Germinal center (tissue), 1 donor: ENCODE results near the gene SPHKAP.
"Not testable (repeated sequence)": the region's sequence is repeated elsewhere in the genome, so short reads cannot be mapped to it uniquely, and the experiment has no call there.

Experiments used
- DNase-seq: peaks from one replicate; pipeline ENCODE4 v3.0.0; 2012; ENCODE audit warnings: mixed read lengths, low spot score

SPHKAP gene

DNA sequence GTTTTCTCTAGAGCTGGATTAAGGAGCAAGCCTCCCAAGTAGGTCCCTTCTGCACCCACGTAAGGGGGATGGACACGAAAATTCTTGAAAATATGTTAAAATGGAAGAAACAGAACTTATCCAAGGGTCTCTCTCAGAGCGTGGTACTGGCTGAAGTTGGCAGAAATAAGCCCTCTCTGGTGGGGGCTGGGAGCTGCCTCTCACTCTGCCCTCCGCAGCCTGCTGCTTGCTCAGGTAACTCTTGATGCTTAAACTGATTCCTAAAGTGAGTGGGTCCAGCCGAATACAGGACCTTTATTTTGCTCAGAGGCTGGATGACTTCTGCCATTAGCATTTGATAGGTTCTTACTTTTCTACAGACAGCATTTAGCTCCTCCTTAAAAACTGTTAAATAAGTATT is 78.1 kb downstream of the SPHKAP start:
- no peak for DNase-seq

GRCh38 chr2:228102949-228103348 is 78.5 kb downstream of the SPHKAP start:
- no peak for DNase-seq

DNA sequence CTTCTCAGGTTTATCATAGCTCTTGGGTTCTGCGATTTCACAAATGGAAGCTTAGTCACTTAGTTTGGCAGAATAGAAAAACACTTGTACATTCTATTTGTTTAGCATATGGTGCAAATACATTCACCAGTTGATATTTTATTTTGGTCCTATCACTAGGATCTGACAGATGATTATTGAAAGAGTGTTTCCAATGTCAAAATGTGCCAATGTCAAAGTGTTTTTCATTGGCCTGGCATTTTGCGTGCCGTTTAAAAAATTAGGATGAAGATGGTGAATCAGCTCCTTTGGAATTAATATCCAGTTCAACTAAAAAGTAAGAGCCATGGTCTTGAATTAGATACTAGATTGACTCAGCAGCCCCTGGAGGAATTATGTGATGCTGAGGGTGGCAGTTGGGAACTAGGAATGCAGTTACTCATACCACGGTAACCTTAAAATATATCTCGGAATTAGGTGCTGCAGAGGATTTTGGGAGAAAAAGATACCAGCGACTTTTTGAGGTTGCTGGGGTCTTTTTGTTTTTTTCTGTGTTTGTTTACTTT is 87.0 kb downstream of the SPHKAP start:
- no peak for DNase-seq

GRCh38 chr2:228092056-228092455 is 89.4 kb downstream of the SPHKAP start:
- DNase-seq: no peak

- no peak for DNase-seq
These were observed 94.9 kb downstream of the SPHKAP start for GRCh38 chr2:228086561-228086960.

DNA sequence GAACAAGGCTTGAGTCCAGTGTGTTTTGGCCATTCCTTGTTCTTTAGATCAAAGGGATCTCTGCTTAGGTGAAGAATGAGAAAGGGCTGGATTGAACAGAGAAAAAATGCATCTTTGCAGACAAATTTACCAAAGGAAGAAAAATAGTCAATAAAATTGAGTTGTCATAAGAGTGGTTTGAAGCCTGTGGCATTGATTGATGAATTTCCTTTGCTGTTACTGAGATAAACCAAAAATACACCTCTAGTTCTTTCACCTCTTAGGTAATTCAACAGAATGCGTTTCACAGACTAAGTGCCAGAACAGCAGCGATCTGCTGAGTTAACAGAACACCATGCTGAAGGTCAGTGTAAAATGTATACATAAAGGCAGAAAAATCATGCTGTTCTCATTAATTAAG is 96.8 kb downstream of the SPHKAP start:
- DNase-seq: no peak

- DNase-seq: no peak
These were observed 98.4 kb downstream of the SPHKAP start for GRCh38 chr2:228083131-228083530.

GRCh38 chr2:228082571-228082970 is 98.9 kb downstream of the SPHKAP start:
- no peak for DNase-seq

DNA sequence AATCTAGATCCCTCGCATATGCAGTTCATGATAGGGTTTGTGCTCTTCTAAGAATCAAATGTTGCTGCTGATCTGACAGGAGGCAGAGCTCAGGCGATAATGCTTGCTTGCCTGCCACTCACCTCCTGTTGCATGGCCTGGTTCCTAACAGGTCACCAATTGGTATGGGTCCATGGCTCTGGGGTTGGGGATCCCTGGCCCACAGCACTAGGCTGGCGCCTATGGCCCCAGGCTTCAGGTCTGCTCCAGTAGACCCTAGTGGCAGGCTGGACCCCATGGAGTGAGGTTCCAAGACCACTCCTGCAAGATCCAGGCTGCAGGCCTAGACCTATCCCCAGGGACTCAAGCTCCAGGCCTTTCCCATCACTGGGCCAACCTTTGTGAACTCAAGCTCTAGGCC is 102.3 kb downstream of the SPHKAP start:
- DNase-seq: no peak

DNA sequence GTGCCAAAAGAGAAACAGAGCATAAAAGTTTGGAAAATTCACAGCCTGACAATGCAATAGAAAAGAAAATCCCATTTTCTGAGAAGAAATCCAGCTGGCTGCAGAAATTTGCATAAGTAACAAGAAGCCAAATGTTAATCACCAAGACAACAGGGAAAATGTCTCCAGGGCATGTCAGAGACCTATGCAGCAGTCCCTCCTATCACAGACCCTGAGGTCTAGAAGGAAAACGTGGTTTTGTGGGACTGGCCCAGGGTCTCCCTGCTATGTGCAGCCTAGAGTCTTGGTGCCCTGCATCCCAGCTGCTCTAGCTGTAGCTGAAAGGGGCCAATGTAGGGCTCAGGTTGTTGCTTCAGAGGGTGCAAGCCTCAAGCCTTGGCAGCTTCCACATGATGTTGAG is 104.8 kb downstream of the SPHKAP start:
- not testable (repeated sequence) for DNase-seq

GRCh38 chr2:228072669-228073068 is 108.8 kb downstream of the SPHKAP start:
- no peak for DNase-seq

- DNase-seq: no peak
These were observed 114.2 kb downstream of the SPHKAP start for GRCh38 chr2:228067309-228067708.

DNA sequence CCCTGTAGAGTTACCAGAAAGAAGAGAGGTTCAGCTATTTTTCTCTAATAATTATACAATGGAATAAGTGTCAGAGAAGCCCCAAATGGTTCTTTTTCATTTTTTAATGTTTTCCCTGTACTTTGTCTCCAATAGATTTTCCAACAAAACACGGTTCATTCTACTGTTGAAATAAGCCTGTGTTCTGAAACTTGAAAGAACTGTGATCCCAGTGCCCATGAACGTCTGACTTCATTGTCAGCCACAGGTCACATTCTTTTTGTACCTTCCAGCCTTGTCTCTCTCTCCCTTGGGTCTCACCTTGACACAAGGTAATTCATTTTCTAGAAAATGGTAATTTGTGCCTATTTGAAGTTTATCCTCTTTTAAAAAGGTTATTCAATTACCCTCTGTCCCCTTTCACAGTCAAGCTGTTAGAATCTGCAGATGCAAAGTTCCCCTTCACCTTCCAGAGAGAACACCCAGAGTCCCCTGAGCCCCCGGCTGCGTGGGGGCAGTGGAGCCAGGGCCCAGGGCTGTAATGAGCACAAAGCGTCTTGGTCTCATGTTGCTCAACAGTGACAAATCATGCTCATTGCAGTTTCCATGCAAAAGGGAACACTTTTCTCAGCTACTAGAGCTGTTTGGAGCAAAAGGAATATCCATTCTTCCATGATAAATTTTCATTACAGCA is 115.2 kb downstream of the SPHKAP start:
- DNase-seq: no peak

DNA sequence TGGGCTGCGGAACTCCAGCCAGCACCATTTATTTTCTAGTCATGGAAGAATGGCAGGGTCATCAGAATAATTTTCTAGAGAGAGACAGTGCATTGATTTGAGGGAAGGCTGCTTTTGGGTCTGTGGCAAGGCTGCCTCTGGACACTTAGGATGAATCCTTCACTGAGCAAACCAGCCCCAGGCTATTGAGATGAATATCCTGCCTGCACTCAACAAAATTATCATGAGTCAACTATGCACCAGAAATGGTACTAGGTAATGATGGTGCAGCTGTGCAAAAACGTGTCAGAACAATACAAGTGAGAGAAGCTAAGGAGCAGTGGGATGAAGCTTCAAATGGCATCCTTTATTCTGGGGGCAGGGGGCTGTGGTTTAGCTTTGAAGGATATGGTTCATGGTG is 115.8 kb downstream of the SPHKAP start:
- no peak for DNase-seq

- DNase-seq: no peak
These were observed 116.6 kb downstream of the SPHKAP start for GRCh38 chr2:228064796-228065315.

DNA sequence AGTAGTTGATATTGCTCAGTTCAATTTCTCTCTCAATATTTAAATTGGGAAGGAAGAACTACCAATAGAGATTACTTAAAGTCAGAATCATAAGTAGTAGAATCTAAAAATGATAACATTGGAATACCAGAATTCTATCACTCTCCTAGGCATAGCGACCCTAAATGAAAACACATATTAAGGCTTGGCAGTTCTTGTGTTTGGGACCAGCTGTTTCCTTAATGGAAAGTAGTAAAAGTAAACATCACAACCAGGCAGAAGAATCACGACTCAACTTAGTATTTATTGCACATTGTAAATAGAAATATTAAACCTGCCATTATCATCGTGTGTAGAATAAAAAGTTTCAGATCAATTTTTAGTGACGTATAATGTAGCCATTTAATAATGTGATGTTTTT is 117.5 kb downstream of the SPHKAP start:
- no peak for DNase-seq

DNA sequence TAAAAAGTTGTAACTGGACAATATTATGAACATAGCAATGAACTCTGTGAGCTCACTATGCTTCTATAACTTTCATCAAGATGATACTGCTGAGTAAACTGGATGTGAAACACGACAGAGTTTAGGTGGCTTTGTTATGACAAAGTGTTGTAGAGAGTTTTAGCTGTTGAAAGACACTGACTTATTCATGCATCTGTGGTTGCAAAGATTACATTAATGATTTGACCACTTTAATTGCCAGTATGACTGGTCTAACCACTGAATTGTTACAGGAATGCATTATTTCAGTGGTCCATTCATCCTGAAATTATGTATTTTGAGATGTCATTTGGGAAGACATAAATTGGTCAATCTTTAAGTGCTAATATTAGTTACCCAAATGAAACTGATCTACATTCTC is 117.9 kb downstream of the SPHKAP start:
- DNase-seq: no peak

DNA sequence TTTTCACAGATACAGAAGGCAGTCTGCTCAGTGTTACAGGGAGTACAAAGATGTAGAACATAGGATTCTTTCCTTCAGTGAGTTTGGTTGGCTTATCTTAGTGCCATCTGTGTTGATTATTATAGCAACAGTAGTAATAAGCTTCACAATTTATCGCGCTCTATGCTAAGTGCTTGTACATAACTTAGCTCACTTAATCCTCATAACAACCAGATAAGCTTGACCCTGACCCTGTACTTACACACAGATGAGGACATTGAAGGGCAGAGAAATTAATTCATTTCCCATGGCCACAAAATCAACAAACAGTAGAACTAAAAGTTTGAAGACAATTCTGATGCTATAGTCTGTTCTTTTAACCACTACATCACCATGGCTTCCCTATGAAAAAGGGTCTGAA is 121.8 kb downstream of the SPHKAP start:
- DNase-seq: no peak

DNA sequence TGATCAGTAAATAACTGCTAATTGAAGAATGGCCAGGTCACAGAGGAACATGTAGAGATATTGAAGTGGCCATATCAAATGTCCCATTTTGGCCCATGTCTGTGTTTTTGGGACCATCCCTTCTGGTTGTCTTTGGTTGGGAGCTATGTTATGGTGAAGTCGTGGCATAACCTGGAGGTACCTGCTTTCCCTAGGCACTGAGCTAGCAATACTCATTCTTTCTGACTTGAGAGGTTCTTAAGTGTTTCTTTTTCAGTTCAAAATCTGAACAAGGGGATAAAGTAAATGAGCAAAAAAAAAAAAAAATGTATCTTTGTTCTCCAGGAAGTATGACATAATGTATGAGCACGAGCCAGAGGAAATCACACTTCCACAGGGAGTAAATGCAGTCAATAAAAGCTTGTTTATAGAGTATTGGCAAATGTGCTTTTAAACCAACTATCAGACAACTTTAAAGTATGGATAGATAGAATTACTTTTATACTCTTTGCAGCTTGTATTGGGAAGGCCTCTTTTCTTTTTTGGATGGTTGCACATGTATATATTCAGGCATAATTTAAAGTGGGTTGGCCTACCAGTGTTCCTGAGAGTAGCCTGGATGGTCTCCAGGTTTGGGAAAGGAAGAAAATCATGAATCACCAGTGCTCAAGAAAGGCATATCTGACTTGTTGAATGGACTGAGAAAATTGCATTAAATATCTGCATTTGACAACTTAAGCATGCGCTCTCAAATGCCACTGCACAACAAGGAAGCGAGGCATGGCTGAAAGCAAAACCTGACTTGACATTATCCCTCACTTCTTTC is 125.0 kb downstream of the SPHKAP start:
- DNase-seq: no peak

DNA sequence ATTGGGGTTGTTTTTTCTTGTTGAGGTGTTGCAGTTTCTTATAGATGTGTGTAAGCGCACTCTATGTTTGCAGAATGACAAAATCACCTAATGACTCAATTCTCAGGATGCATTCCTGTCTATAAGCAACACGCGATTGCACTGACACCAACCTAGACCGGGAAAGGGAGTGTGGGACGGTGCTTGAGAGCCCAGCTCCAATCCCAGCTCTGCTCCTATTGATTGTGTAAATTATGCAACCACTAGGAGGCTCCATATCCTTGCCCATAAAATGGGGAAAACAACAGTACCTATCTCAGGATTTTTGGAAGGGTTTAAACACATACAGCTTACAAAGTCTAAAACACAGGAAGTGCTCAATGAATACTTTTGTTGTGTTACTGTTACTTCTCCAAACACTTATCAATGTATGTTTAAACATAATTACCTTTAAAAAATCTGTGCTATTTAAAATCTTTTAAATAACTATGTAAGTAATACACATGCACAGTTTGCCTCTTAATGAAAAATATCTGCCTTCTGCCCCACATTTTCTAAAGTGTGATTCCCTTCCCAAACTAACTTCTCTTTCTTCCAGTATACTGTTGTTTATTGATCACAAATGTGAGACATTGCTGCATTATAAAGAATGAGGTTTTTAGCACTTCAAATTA is 132.5 kb downstream of the SPHKAP start:
- DNase-seq: no peak

- DNase-seq: no peak
These were observed 140.5 kb downstream of the SPHKAP start for GRCh38 chr2:228040995-228041394.

GRCh38 chr2:228039752-228040534 is 141.5 kb downstream of the SPHKAP start:
- DNase-seq: no peak
